Esophagus (tissue), 2 donors: ENCODE measurements around the gene PACRG. TPM values are rescaled to one million over a fixed set of nuclear protein-coding genes. Genes with fewer than 3 reads are reported as not detected.

Source experiments
- H3K27ac ChIP-seq, 2 donors: one replicate each; pipeline ENCODE4 v1.5.1; 2013; ENCODE audit warnings: low read depth in 2 of 2, mild to moderate bottlenecking in 2 of 2, inconsistent platforms in 1 of 2, low read length in 1 of 2, moderate library complexity in 1 of 2
- H3K27me3 ChIP-seq, 2 donors: one replicate each; pipeline ENCODE4 v1.6.1; 2013; ENCODE audit warnings: low read length in 2 of 2, control low read depth in 1 of 2, mild to moderate bottlenecking in 1 of 2; ENCODE audit not compliant: insufficient read depth in 2 of 2, control insufficient read depth in 1 of 2
- H3K36me3 ChIP-seq, 2 donors: one replicate each; pipeline ENCODE4 v1.6.1; 2013; ENCODE audit warnings: low read length in 1 of 2; ENCODE audit not compliant: control insufficient read depth in 2 of 2, insufficient read depth in 2 of 2
- H3K4me1 ChIP-seq, 2 donors: one replicate each; pipeline ENCODE4 v1.6.1; 2013; ENCODE audit warnings: low read length in 1 of 2; ENCODE audit not compliant: control insufficient read depth in 2 of 2, insufficient read depth in 2 of 2
- H3K4me3 ChIP-seq, 2 donors: one replicate each; pipeline ENCODE4 v1.5.1; 2013; ENCODE audit warnings: low read length in 2 of 2, mild to moderate bottlenecking in 2 of 2, low read depth in 1 of 2, moderate library complexity in 1 of 2
- H3K9me3 ChIP-seq, 2 donors: one replicate each; pipeline ENCODE4 v1.6.1; 2013; ENCODE audit warnings: mild to moderate bottlenecking in 2 of 2, low read depth in 1 of 2, low read length in 1 of 2, moderate library complexity in 1 of 2; ENCODE audit not compliant: control insufficient read depth in 2 of 2, insufficient read depth in 1 of 2
- WGBS, 2 donors: extraction: QIAGEN DNeasy Blood & Tissue Kit; methylation state at CpG; one replicate each; pipeline ENCODE4 v1.1.7; 2013; 5-methylcytosine and 5-hydroxymethylcytosine counted together
- polyA plus RNA-seq, 2 donors: library from polyadenylated mRNA; stranded (reverse); fragments of 200-250 nt; gene quantifications; one replicate each; pipeline ENCODE4 v1.2.3, GENCODE V29; 2013
- donor health status: healthy with polysubstance abuse.
- donor health status: Bipolar disorder and iron deficiency.

PACRG gene
- polyA plus RNA-seq, 2 donors = 0.39 to 0.44 TPM

DNA sequence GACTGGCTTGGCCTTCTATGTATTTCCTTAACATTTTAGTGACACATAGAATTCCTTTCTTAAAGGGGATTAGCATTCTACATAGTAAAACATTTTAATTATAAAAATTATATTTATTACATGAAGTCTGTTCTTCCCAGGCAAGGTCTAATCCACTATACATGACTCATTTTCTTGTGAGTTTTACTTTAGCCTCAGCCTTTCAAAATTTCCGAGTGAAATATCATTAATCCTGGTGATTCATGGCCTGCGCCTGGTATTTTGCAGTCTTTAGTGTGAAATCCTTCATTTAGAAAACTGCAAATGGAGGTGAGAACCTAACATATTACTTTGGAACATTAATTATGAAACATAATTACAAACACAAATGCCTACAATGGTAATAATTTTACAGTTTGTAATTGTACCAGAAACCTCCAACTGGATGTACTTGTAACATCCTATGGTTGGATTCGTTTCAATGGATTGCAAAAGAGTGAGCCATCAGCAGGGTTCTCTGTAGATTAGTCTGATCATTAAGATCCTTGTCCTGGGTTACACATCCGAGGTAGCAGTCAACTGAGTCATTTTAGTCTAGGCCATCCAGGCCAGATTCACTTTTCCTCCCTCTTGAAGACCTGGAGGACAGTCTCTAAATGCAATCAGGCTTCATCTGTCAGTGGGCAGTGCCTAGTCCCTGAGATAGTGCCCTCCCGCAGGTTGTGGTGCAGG is 272.0 kb downstream of the PACRG start:
- Histone ChIP-seq H3K9me3 (no peaks in the 10 kb centered on the region), H3K27ac (peak overlapping the region in 1 of 2 donors; percentile 4), H3K27me3 (no peaks in the 10 kb centered on the region), H3K4me3 (no peak overlapping the region), H3K4me1 (peaks cover 0 to 6% of the 10 kb centered on the region in 2 donors), H3K36me3 (no peaks in the 10 kb centered on the region)
- WGBS, 2 donors = 54 to 57% methylated on average over 5 of the region's 5 CpGs

DNA sequence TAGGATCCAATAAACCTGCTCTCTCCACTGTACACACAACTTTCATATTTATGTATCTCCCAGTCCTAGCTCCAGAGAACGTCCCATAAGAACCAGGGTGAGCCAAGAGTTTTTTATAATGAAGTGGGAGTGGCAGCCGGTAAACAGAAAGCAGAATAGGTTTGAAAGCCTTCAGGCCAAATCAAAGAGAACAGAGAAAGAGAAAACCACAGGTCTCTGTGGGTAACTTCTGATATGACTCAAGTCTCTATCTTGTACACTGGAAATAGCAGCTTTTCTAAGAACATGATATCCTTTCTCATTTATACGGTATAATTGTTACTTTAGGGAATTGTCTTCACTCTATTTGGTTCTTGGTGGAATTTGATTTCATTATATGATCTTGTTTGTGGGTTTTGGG is 273.6 kb downstream of the PACRG start:
- H3K4me1 ChIP-seq = peaks cover 0 to 6% of the 10 kb centered on the region in 2 donors
- H3K36me3 ChIP-seq = no peaks in the 10 kb centered on the region
- WGBS, 2 donors = 37 to 54% methylated on average over 3 of the region's 3 CpGs
- H3K27ac ChIP-seq = no peak overlapping the region
- no peaks in the 10 kb centered on the region for H3K27me3 ChIP-seq
- no peak overlapping the region for H3K4me3 ChIP-seq
- H3K9me3 ChIP-seq = no peaks in the 10 kb centered on the region

DNA sequence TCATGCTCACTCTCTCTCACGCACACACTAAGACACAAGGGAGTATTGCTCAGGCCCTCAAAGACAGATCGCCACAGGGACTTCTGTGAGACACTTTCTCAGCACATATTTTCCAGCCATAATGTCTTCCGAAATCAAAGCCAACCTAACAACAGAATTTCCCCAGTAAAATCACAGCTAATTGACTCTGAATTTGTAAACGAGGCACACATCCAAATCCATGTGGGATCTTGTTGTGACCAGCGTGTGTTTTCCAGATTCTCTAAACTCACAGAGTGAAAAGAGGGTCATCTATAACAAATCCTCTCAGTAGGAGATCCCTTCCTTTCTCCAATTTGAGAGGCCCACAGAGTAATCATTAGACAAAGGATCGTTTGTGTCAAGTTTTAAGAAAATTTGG is 280.4 kb downstream of the PACRG start:
- H3K4me1 ChIP-seq = no peaks in the 10 kb centered on the region
- no peaks in the 10 kb centered on the region for H3K27me3 ChIP-seq
- H3K27ac ChIP-seq = no peak overlapping the region
- H3K36me3 ChIP-seq = no peaks in the 10 kb centered on the region
- H3K9me3 ChIP-seq = no peaks in the 10 kb centered on the region
- H3K4me3 ChIP-seq = no peak overlapping the region
- WGBS, 2 donors = 67 to 68% methylated on average over 6 of the region's 6 CpGs

DNA sequence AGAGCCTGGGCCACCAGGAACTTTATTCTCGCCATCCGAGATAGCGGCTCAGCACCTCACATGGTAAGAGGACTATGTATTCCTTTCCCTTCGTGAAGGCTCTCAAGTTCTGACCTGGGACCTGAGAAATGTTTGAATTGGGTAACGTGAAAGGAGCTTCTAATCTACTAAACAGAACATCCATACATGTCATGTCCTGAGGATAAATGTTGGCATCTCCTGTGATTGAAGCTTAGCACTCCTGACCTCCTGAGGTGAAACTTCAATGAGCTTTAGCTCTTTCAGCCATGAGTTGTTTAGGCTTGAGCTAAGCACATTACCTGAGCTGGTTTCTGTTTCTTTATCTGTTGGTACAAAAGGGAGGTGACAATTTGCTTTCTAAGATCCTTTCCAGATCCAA is 280.9 kb downstream of the PACRG start:
- Histone ChIP-seq H3K27me3 (no peaks in the 10 kb centered on the region), H3K4me3 (no peak overlapping the region), H3K27ac (no peak overlapping the region), H3K36me3 (no peaks in the 10 kb centered on the region), H3K9me3 (no peaks in the 10 kb centered on the region), H3K4me1 (no peaks in the 10 kb centered on the region)
- 78 to 80% methylated on average over 5 of the region's 5 CpGs for WGBS, 2 donors

DNA sequence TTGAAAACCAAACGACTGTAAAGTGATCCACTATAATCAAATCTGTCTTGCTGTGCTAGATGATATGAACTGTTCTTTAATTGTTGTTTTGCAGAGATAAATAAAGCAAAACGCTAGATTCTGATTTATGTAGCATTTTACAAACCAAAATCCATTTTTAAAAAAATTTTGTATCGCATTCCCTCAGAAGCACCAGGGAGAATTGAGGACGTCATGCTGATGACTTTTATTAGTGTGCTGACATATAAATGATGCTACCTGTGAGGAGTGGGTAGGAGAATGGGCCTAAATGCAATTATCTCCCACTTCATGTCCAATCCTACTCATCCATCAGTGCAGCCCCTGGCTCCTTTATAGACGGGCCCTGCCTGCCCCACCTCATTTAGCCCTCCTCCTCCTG is 282.4 kb downstream of the PACRG start:
- H3K4me3 ChIP-seq = no peak overlapping the region
- no peaks in the 10 kb centered on the region for H3K36me3 ChIP-seq
- H3K4me1 ChIP-seq = no peaks in the 10 kb centered on the region
- no peaks in the 10 kb centered on the region for H3K9me3 ChIP-seq
- 80 to 83% methylated on average over 5 of the region's 5 CpGs for WGBS, 2 donors
- no peak overlapping the region for H3K27ac ChIP-seq
- H3K27me3 ChIP-seq = no peaks in the 10 kb centered on the region

DNA sequence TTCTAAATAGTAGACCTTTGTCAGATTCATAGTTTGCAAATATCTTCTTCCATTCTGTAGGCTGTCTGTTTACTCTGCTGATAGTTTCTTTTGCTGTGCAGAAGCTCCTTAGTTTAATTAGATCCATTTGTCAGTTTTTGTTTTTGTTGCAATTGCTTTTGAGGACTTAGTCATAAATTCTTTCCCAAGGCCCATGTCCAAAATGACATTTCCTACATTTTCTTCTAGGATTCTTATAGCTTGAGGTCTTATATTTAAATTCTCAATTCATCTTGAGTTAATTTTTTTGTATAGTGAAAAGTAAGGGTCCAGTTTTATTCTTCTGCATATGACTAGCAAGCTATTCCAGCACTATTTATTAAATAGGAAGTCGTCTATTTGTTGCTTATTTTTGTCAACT is 287.0 kb downstream of the PACRG start:
- Histone ChIP-seq H3K36me3 (no peaks in the 10 kb centered on the region), H3K4me1 (peaks cover 0 to 2% of the 10 kb centered on the region in 2 donors), H3K27ac (no peak overlapping the region), H3K27me3 (no peaks in the 10 kb centered on the region), H3K4me3 (no peak overlapping the region), H3K9me3 (no peaks in the 10 kb centered on the region)
- 69 to 81% methylated on average over 1 of the region's 1 CpG for WGBS, 2 donors

DNA sequence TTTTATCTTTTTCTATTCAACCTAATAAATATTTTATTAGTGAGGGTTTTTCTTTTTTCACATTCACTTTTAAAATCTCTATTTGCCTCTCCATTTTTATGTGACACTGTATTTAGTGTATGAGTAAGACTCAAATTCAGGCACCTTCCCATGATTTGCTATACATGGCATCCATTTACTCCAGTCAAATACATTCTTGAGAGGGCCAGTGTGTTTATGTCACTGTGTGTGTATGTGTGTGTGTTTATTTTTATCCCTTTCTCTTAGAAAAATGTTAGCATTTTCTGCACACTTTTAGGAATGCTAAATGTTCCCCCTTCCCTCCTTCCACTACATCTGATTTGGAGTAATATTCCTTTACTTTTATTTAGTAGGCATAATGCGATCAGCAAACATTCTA is 290.0 kb downstream of the PACRG start:
- no peak overlapping the region for H3K27ac ChIP-seq
- no peaks in the 10 kb centered on the region for H3K9me3 ChIP-seq
- peaks cover 0 to 2% of the 10 kb centered on the region in 2 donors for H3K4me1 ChIP-seq
- H3K36me3 ChIP-seq = no peaks in the 10 kb centered on the region
- no peaks in the 10 kb centered on the region for H3K27me3 ChIP-seq
- no peak overlapping the region for H3K4me3 ChIP-seq
- 97 to 98% methylated on average over 1 of the region's 1 CpG for WGBS, 2 donors

DNA sequence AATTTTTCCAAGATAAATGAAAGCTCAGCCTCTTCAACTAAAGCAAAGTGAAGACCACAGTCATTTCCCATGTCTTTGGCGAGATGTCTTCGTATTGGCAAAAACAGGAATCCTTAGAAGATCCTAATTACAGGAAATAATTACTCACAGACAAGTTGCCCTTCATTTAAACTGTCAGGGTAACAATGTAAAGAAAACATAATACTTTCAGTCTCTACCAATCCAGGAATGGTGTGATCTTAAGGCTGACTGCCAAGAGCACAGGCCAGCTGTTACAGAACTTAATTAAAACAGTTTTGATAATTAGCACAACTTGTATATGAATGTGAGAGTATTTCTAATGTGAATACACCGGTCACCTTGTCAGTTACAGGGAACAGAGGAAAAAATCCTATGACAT is 292.2 kb downstream of the PACRG start:
- Histone ChIP-seq H3K4me3 (no peak overlapping the region), H3K4me1 (peaks cover 0 to 2% of the 10 kb centered on the region in 2 donors), H3K27me3 (no peaks in the 10 kb centered on the region), H3K9me3 (no peaks in the 10 kb centered on the region), H3K27ac (no peak overlapping the region), H3K36me3 (no peaks in the 10 kb centered on the region)
- 50 to 60% methylated on average over 3 of the region's 3 CpGs for WGBS, 2 donors

DNA sequence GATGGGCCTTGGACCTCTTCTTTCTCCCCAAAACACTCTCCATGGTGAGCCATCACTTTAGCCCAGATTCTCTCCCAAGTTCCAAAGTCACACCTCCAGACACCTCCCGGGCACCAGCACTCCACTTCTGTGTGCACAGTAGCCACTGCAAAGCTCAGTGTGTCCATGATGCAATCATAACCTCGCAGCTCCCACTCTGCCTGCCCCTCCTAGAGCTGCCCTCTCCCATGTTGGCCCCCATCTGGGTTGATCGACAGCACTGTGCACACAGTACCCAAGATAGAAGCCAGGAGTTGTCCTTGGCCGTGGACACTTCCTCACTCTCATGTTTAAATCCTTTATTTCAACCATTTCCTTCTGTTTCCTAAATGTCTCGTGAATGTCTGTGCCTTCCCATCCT is 293.3 kb downstream of the PACRG start:
- Histone ChIP-seq H3K4me3 (no peak overlapping the region), H3K27me3 (no peaks in the 10 kb centered on the region), H3K4me1 (peaks cover 0 to 2% of the 10 kb centered on the region in 2 donors), H3K9me3 (no peaks in the 10 kb centered on the region), H3K36me3 (no peaks in the 10 kb centered on the region), H3K27ac (no peak overlapping the region)
- WGBS, 2 donors = 81 to 84% methylated on average over 5 of the region's 5 CpGs

DNA sequence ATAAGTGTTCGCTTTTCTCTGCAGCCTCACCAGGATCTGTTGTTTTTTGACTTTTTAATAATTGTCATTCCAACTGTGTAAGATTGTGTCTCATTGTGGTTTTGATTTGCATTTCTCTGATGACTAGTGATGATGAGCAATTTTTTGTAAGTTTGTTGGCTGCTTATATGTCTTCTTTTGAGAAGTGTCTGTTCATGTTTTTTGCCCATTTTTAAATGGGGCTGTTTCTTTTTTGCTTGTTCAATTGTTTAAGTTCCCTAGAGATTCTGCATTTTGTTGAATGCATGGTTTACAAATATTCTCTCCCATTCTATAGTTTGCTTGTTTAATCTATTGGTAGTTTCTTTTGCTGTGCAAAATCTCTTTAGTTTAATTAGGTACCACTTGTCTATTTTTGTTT is 295.9 kb downstream of the PACRG start:
- Histone ChIP-seq H3K27me3 (no peaks in the 10 kb centered on the region), H3K9me3 (no peaks in the 10 kb centered on the region), H3K27ac (no peak overlapping the region), H3K36me3 (no peaks in the 10 kb centered on the region), H3K4me3 (no peak overlapping the region), H3K4me1 (peaks cover 0 to 2% of the 10 kb centered on the region in 2 donors)
- WGBS, 2 donors = 85 to 93% methylated on average over 1 of the region's 1 CpG
